BLaER1 (cell line): Measurements from ENCODE around the gene DISC1.
A peak's percentile ranks its signal among the peaks of the same experiment; 100 is the strongest.

Experiments
- H3K27ac ChIP-seq: shearing (Covaris generic); formaldehyde crosslinking; 2 replicates; pipeline ENCODE4 v1.8.1; 2022
- H3K27me3 ChIP-seq: shearing (Covaris generic); formaldehyde crosslinking; 2 replicates; pipeline ENCODE4 v1.8.1; 2022
- H3K36me3 ChIP-seq: shearing (Covaris generic); formaldehyde crosslinking; 2 replicates; pipeline ENCODE4 v1.8.1; 2022
- H3K4me1 ChIP-seq: shearing (Covaris generic); formaldehyde crosslinking; 2 replicates; pipeline ENCODE4 v1.8.1; 2022
- H3K4me2 ChIP-seq: shearing (Covaris generic); formaldehyde crosslinking; 2 replicates; pipeline ENCODE4 v1.8.1; 2022
- H3K4me3 ChIP-seq: shearing (Covaris generic); formaldehyde crosslinking; 2 replicates; pipeline ENCODE4 v1.8.1; 2022
- H3K9ac ChIP-seq: shearing (Covaris generic); formaldehyde crosslinking; 2 replicates; pipeline ENCODE4 v1.8.1; 2022
- H3K9me3 ChIP-seq: shearing (Covaris generic); formaldehyde crosslinking; 2 replicates; pipeline ENCODE4 v1.8.1; 2022
- H4K20me1 ChIP-seq: shearing (Covaris generic); formaldehyde crosslinking; 2 replicates; pipeline ENCODE4 v1.8.1; 2022
- Cebpa-rat ChIP-seq: shearing (Covaris generic); IDR thresholded peaks from 2 replicates; pipeline ENCODE4 v1.8.1; 2022

Gene DISC1

DNA sequence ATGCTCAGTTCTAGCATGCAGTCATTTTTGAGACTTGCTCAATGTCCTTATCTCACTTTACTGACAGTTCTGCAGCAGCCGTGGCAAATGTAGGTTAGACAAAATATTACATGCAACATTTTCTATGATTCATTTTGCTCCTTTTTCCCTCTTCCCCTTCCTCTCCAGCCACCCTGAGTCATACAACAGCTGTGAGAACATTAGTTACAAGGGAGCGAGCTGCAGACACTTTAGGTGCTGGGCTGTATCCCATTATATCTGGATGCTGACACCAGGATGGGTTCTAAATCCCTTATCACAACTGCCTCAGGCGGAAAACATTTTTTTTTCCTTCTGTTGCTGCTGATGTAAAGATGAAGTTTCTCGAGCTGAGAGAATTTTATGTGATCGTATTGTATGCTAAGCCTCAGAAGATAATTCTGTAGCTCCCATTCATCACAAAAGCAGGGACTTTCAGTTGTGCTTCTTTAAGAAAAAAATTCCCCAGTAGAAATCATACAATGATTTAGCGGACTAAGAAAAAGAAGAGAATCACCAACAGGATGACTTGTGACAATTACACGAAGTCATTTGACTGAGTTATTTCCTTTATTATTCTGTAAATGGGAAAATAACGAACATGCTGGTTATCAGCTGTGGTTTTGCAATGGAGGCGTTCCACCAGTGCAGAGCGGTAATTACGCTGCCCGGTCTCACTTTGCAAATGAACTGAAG, 345.0 kb downstream of the DISC1 start:
- H3K9me3 ChIP-seq = no peaks in the 10 kb centered on the region; the same call in 1 of the 2 replicates
- H3K4me2 ChIP-seq = no peak overlapping the region

DNA sequence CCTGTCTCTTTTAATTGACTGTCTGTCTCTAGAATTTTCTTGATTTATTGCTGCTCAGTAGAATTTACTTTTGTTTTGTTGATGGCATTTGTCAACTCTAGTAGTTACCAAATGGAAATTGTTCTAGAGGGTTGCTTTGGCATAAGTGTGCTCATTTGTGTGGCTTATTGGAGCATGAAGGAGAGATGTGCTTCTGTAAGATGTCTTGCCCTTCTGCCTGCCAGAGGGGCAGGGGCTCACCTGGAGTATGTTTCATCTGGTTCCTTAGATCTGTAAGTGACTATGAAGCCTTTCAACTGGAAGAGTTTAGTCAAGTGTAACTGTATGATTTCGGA, 345.5 kb downstream of the DISC1 start:
- H4K20me1 ChIP-seq = no peaks in the 10 kb centered on the region
- no peak overlapping the region for H3K9ac ChIP-seq
- TF ChIP-seq Cebpa-rat = no peak
- no peak overlapping the region for H3K4me3 ChIP-seq
- H3K9me3 ChIP-seq = peaks cover 2% of the 10 kb centered on the region; the same call in 1 of the 2 replicates
- no peaks in the 10 kb centered on the region for H3K36me3 ChIP-seq
- H3K27me3 ChIP-seq = no peaks in the 10 kb centered on the region
- no peak overlapping the region for H3K4me2 ChIP-seq
- H3K27ac ChIP-seq = no peak overlapping the region
- H3K4me1 ChIP-seq = no peaks in the 10 kb centered on the region

More for the DNA sequence above, 345.0 kb downstream of the DISC1 start:
- Histone ChIP-seq H3K4me3 (no peak overlapping the region), H3K27me3 (no peaks in the 10 kb centered on the region), H3K27ac (no peak overlapping the region), H3K36me3 (no peaks in the 10 kb centered on the region), H4K20me1 (no peaks in the 10 kb centered on the region), H3K4me1 (no peaks in the 10 kb centered on the region), H3K9ac (no peak overlapping the region)
- TF ChIP-seq Cebpa-rat = no peak

DNA sequence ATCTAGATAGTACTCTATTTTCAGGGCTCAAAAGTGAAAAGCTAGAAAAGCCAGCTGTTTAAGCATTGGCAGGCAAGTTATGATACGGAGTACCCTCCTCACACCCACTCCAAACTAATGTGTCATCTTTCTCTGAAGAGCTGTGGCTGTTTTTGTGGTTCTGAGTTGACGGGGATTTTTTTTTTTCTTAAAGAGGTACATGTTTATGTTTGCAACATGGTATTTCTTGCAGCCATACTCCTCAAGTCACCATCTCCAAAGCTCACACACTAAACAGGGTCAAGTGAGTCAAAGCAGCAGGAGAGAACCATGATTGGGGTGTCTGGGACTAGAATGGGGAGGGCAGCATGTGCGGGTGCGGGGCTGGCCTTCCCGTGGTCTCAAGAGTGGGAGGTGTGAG, 347.2 kb downstream of the DISC1 start:
- Histone ChIP-seq H3K36me3 (no peaks in the 10 kb centered on the region), H3K27ac (no peak overlapping the region), H3K9me3 (peaks cover 5% of the 10 kb centered on the region; the same call in 1 of the 2 replicates), H3K4me2 (no peak overlapping the region), H4K20me1 (no peaks in the 10 kb centered on the region), H3K9ac (no peak overlapping the region), H3K4me3 (no peak overlapping the region), H3K27me3 (no peaks in the 10 kb centered on the region), H3K4me1 (no peaks in the 10 kb centered on the region)
- TF ChIP-seq Cebpa-rat = no peak

DNA sequence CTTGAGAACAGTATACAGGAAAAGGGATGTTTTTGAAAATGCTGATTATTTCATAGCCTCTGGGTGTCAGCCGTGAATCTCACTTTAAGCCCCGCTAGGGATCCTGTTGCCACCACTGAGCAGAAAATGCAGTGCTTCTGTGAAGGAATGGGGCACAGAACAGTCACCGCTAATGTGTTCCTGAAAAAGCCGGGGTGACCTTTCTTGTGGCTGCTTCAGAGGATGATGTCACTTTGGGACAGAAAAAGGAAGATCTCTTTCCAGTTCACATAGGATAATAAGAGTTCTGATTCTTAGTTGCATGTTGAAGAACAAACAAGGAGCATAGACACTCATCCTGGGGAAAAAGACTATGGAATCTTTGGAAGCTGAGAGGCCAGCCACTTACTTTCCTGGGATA, 349.6 kb downstream of the DISC1 start:
- no peak for TF ChIP-seq Cebpa-rat
- H3K36me3 ChIP-seq = no peaks in the 10 kb centered on the region
- peaks cover 5% of the 10 kb centered on the region; the same call in 1 of the 2 replicates for H3K9me3 ChIP-seq
- no peak overlapping the region for H3K4me3 ChIP-seq
- no peak overlapping the region for H3K4me2 ChIP-seq
- H3K27ac ChIP-seq = no peak overlapping the region
- H4K20me1 ChIP-seq = no peaks in the 10 kb centered on the region
- no peaks in the 10 kb centered on the region for H3K27me3 ChIP-seq
- no peak overlapping the region for H3K9ac ChIP-seq
- no peaks in the 10 kb centered on the region for H3K4me1 ChIP-seq

DNA sequence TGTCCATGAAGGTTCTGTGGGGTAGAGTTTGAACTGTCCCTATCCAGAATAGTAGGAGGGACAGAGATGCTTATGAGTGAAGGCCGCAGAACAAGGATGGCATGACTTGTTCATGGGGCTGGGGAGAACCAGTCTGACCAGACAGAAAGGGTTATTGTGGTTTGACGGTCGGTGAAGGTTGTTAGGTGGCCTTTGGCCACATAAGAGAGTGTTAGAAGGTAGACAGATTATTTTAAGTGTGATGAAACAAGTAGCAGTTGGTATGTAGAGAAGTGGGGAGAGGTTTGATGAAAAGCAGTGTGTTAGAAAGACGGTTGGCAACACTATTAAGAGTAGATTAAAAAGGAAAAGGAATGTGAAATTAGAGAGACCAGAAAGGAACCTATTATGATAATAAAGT, 355.1 kb downstream of the DISC1 start:
- no peak overlapping the region for H3K27ac ChIP-seq
- no peaks in the 10 kb centered on the region for H4K20me1 ChIP-seq
- H3K9ac ChIP-seq = no peak overlapping the region
- H3K4me2 ChIP-seq = no peak overlapping the region
- no peak overlapping the region for H3K4me3 ChIP-seq
- no peak for TF ChIP-seq Cebpa-rat
- H3K4me1 ChIP-seq = no peaks in the 10 kb centered on the region
- H3K27me3 ChIP-seq = no peaks in the 10 kb centered on the region
- H3K36me3 ChIP-seq = no peaks in the 10 kb centered on the region
- peaks cover 5% of the 10 kb centered on the region; the same call in 1 of the 2 replicates for H3K9me3 ChIP-seq

DNA sequence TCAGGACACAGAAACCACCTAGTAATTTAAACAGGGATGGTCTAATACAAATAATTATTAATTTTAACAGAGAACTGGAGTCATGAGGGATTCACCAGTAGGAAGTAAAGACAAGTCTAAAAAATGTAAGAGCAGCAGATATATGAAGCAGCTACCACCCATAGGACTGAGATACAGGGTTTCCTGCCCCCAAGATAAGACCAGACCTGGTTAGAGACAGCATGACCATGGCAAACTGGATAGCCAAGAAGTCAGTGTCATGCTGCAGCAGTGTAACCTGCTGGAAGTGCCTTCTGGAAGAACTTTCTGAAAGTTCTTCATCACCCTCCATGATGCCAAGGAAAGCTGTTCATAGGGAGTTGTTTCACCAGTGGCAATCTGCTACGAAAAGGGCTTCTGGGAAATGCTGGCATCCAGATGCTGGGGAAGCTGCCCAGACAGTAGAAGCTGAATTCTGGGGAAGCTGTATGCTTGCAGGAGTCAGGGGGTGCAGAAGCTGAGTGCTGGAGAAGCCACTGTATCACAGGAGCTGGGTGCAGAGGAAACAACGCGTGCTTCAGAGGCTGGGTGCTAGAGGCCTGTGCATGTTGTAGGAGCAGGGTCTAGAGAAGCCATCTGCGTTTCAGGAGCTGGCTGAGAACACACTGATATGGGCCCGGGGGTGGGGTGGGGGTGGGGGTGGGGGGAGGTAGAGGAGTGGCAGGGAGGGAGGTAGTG, 356.4 kb downstream of the DISC1 start:
- Histone ChIP-seq H3K4me2 (no peak overlapping the region), H4K20me1 (no peaks in the 10 kb centered on the region), H3K27me3 (no peaks in the 10 kb centered on the region), H3K36me3 (no peaks in the 10 kb centered on the region), H3K9me3 (no peaks in the 10 kb centered on the region), H3K27ac (no peak overlapping the region), H3K9ac (no peak overlapping the region), H3K4me3 (no peak overlapping the region), H3K4me1 (no peaks in the 10 kb centered on the region)
- TF ChIP-seq Cebpa-rat = no peak

DNA sequence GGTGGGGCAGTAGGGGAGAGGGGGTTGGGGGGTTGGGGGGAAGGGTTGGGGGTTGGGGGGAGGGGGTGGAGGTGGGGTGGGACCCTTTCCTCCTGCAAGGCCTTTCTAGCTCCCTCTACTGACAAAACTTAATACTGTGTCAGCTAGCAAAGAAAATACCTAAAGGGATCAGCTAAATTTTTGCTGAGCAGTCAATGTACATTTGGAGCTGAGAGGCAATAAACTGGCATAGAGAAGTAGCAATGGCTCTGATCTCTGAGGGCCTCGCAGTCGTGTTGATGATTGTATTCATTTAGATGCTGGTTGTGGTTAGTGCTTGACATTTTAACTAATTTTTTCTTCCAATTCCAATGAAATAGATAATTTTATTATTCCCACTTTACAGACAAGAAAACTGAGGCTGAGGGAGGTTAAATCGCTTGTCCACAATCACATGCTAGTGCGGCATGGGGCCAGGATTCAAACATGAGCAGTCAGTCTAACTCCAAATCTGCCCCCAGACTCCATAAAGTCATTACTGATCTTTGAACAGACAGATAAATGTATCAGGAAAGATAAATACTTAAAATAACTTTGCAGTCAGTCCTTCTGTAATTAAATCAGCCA, 357.1 kb downstream of the DISC1 start:
- H3K27me3 ChIP-seq = no peaks in the 10 kb centered on the region
- H3K36me3 ChIP-seq = no peaks in the 10 kb centered on the region
- H3K9me3 ChIP-seq = no peaks in the 10 kb centered on the region
- no peak overlapping the region for H3K27ac ChIP-seq
- no peaks in the 10 kb centered on the region for H3K4me1 ChIP-seq
- H3K9ac ChIP-seq = no peak overlapping the region
- no peak for TF ChIP-seq Cebpa-rat
- no peak overlapping the region for H3K4me2 ChIP-seq
- no peak overlapping the region for H3K4me3 ChIP-seq
- H4K20me1 ChIP-seq = no peaks in the 10 kb centered on the region

DNA sequence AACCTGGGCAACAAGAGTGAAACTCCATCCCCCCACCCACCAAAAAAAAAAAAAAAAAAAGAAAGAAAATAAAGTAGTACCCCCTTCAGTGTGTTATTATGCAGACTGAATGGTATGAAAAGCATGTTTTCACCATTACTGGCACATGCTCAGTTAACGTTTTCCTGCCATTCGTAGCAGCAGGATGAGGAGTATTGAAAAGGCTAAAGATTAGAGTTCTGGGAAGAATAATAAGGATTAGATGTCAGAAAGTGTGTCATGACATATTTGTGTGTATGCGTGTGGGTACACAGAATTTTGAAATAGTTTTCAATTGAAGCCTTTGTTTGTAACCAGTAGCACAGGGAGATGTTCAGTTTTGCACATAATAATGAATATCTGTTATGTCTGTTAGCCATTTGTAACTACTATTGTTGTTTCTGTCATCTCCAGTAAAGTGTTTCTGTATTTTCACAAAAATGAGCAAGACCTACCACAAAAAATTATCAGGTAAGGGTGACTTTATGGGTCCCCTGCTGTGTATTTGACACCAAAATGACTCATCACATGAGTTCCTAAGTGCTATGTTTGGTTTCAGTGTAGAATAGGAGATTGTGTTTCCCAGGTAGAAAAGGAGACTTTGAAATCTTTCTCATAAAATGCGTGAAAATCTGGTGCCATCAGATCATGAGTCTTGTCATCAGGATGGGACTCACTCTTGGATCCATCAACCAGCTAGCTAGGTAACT, 358.9 kb downstream of the DISC1 start:
- Histone ChIP-seq H3K9me3 (no peaks in the 10 kb centered on the region), H3K4me3 (no peak overlapping the region), H3K27me3 (no peaks in the 10 kb centered on the region), H3K36me3 (no peaks in the 10 kb centered on the region), H3K27ac (no peak overlapping the region), H3K4me2 (no peak overlapping the region), H3K4me1 (no peaks in the 10 kb centered on the region), H4K20me1 (no peaks in the 10 kb centered on the region), H3K9ac (no peak overlapping the region)
- TF ChIP-seq Cebpa-rat = no peak

DNA sequence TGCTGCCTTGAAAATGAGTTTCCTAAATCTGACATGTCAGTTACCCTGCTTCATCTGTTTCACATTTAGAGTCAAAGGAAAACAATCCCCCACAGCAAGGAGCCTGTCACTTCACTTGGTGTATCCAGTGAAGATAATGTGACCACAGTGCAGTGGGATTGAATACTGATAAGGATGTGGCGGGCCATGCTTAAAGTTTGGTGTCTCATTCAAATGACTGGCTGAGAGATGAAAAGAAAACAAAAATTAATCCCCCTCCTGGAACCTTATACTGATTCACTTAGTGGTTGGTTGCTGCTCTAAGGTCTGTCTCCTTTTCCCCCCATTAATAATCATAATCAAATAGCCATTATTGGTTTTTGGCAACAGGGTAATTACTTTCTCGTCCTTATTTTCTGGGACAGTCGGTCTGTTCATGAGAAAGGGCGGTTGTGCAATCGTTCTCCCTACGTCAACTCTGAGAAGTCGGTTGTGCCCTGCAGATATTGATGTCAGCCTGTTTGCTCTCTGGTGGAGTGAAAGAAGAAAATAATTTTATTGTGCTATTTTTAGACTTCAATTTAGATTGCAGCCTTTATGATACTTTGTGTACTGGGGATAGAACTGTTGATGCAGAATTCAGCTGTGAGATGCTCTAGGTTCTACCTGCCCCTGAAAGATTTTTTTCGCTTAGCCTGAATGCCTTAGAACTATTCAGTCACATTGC, 360.2 kb downstream of the DISC1 start:
- Histone ChIP-seq H3K36me3 (no peaks in the 10 kb centered on the region), H3K9me3 (no peaks in the 10 kb centered on the region), H3K27me3 (no peaks in the 10 kb centered on the region), H3K4me2 (no peak overlapping the region), H3K9ac (no peak overlapping the region), H3K27ac (no peak overlapping the region), H3K4me3 (no peak overlapping the region), H4K20me1 (no peaks in the 10 kb centered on the region), H3K4me1 (no peaks in the 10 kb centered on the region)
- TF ChIP-seq Cebpa-rat = peak; percentile 37; the same call in 1 of the 2 replicates
